NT2/D1 (cell line): ENCODE measurements around the gene CCDC34.

Experiments used
- SUZ12 ChIP-seq: IDR thresholded peaks from 2 replicates; pipeline ENCODE4 v1.6.1; 2011; ENCODE audit not compliant: insufficient read length, insufficient read depth; ENCODE audit errors: extremely low read depth
- ZNF274 ChIP-seq: IDR thresholded peaks from 2 replicates; pipeline ENCODE4 v1.6.1; 2011; ENCODE audit warnings: mild to moderate bottlenecking, low read depth, low read length

GRCh38 chr11:27317751-27318150 is 45.3 kb downstream of the CCDC34 start:
- TF ChIP-seq SUZ12 (no peak), ZNF274 (no peak)
